IPS DF 4.7 (cell line): ENCODE data around the gene VEGFD.

ENCODE experiments used
- DNase-seq: peaks from one replicate; pipeline ENCODE4 v3.0.0-alpha.2; 2013; ENCODE audit warnings: low spot score; ENCODE audit errors: extremely low read depth

VEGFD gene

GRCh38 chrX:15384304-15384703, at the start of gene VEGFD:
Gene VEGFD, minus strand, starts transcription at chrX:15384413. Its CDS starts 467 bp downstream, at chrX:15383946.
- no peak for DNase-seq

GRCh38 chrX:15430584-15430983, 46.4 kb upstream of the VEGFD start:
- no peak for DNase-seq

- DNase-seq: no peak
Observed at GRCh38 chrX:15430076-15430475, 45.9 kb upstream of the VEGFD start.

- DNase-seq: no peak
Observed at GRCh38 chrX:15425024-15425423, 40.8 kb upstream of the VEGFD start.

GRCh38 chrX:15418707-15419181, 34.5 kb upstream of the VEGFD start:
- DNase-seq: no peak

- no peak for DNase-seq
Observed at GRCh38 chrX:15418041-15418706, 34.0 kb upstream of the VEGFD start.

GRCh38 chrX:15416133-15416993, 32.1 kb upstream of the VEGFD start:
- DNase-seq: no peak

GRCh38 chrX:15413101-15413500, 28.9 kb upstream of the VEGFD start:
- no peak for DNase-seq

GRCh38 chrX:15410947-15411346, 26.7 kb upstream of the VEGFD start:
- DNase-seq: no peak

GRCh38 chrX:15410430-15410829, 26.2 kb upstream of the VEGFD start:
- no peak for DNase-seq

GRCh38 chrX:15405846-15406245, 21.6 kb upstream of the VEGFD start:
- DNase-seq: no peak

GRCh38 chrX:15404401-15405096, 20.3 kb upstream of the VEGFD start:
- no peak for DNase-seq

- DNase-seq: no peak
Observed at GRCh38 chrX:15401378-15401777, 17.2 kb upstream of the VEGFD start.

- no peak for DNase-seq
Observed at GRCh38 chrX:15399962-15400391, 15.8 kb upstream of the VEGFD start.

GRCh38 chrX:15398874-15399273, 14.7 kb upstream of the VEGFD start:
- no peak for DNase-seq

GRCh38 chrX:15395789-15396188, 11.6 kb upstream of the VEGFD start:
- no peak for DNase-seq

- no peak for DNase-seq
Observed at GRCh38 chrX:15391850-15392249, 7.6 kb upstream of the VEGFD start.

GRCh38 chrX:15382813-15383212, 1.4 kb downstream of the VEGFD start:
- DNase-seq: no peak

GRCh38 chrX:15376956-15377355, 7.3 kb downstream of the VEGFD start:
- DNase-seq: no peak

GRCh38 chrX:15373976-15374375, 10.2 kb downstream of the VEGFD start:
- no peak for DNase-seq

- DNase-seq: no peak
Observed at GRCh38 chrX:15366506-15367352, 17.5 kb downstream of the VEGFD start.
